ENCODE data around the gene C4B.

Gene C4B

DNA sequence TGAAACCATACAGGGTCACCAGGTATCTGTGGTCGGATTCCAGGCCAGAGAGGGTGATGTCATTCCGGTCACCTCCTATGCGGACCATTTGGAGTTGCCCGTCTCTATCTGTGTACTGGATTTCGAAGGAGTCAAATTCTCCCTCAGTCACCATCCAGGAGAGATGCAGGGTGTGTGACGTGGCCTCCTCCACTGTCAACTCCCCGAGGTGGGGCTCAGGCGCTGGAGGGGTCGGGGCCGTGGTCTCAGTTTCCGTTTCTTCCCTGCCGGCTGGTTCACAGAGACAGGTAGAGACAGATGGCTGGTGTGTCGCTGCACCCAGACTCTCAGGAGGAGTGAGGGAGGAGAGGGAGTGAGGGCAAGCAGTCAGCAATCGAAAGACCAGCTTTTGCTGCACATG, 54.3 kb downstream of the C4B start (continued):
- TF ChIP-seq, protein P1, sequence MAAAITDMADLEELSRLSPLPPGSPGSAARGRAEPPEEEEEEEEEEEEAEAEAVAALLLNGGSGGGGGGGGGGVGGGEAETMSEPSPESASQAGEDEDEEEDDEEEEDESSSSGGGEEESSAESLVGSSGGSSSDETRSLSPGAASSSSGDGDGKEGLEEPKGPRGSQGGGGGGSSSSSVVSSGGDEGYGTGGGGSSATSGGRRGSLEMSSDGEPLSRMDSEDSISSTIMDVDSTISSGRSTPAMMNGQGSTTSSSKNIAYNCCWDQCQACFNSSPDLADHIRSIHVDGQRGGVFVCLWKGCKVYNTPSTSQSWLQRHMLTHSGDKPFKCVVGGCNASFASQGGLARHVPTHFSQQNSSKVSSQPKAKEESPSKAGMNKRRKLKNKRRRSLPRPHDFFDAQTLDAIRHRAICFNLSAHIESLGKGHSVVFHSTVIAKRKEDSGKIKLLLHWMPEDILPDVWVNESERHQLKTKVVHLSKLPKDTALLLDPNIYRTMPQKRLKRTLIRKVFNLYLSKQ (tag by site-specific recombination; IDR thresholded peaks at IDR 0.05; ENCODE audit: borderline replicate concordance), result no peak
- TF ChIP-seq, protein P2, sequence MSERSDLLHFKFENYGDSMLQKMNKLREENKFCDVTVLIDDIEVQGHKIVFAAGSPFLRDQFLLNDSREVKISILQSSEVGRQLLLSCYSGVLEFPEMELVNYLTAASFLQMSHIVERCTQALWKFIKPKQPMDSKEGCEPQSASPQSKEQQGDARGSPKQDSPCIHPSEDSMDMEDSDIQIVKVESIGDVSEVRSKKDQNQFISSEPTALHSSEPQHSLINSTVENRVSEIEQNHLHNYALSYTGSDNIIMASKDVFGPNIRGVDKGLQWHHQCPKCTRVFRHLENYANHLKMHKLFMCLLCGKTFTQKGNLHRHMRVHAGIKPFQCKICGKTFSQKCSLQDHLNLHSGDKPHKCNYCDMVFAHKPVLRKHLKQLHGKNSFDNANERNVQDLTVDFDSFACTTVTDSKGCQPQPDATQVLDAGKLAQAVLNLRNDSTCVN (tag by site-specific recombination; optimal IDR thresholded peaks at IDR 0.05), result no peak
- TF ChIP-seq, protein P3, sequence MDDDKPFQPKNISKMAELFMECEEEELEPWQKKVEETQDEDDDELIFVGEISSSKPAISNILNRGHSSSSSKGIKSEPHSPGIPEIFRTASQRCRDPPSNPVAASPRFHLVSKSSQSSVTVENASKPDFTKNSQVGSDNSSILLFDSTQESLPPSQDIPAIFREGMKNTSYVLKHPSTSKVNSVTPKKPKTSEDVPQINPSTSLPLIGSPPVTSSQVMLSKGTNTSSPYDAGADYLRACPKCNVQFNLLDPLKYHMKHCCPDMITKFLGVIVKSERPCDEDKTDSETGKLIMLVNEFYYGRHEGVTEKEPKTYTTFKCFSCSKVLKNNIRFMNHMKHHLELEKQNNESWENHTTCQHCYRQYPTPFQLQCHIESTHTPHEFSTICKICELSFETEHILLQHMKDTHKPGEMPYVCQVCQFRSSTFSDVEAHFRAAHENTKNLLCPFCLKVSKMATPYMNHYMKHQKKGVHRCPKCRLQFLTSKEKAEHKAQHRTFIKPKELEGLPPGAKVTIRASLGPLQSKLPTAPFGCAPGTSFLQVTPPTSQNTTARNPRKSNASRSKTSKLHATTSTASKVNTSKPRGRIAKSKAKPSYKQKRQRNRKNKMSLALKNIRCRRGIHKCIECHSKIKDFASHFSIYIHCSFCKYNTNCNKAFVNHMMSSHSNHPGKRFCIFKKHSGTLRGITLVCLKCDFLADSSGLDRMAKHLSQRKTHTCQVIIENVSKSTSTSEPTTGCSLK (tag by site-specific recombination; IDR thresholded peaks at IDR 0.05), result no peak

DNA sequence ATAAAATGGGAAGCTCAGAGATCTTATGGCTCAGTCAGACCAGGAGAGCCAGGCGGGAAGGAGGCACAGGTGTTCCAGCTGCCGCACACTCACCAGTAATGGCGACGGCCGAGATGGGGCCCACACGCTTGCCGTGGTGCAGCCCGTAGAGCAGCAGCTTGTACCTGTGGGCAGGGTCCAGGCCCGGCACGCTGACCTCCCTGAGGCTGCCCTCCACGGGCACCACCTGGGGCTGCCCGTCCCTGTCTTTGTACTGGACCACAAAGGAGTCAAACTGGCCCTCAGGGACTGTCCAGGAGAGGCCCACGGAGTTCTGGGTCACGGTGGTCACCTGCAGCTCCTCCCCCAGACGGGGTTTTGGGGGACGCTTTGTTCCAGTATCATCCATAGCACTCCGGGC, 54.9 kb downstream of the C4B start:
- no peaks in the 10 kb centered on the region for H3K9me3 ChIP-seq (ENCODE audit: control insufficient read depth, insufficient read depth, low read depth, low read length)
- H3K4me3 ChIP-seq (ENCODE audit: low read depth, low read length), result no peak overlapping the region
- TF ChIP-seq ZNF112 (tag by site-specific recombination; IDR thresholded peaks at IDR 0.05), result no peak
- no peak for TF ChIP-seq ZNF184 (tag by site-specific recombination; IDR thresholded peaks at IDR 0.05)
- TF ChIP-seq ZNF211 (tag by site-specific recombination; IDR thresholded peaks at IDR 0.05; ENCODE audit: low read depth), result no peak
- TF ChIP-seq ZNF624 (tag by site-specific recombination; IDR thresholded peaks at IDR 0.05), result no peak
- TF ChIP-seq REPIN1 (tag by site-specific recombination; IDR thresholded peaks at IDR 0.05; ENCODE audit: low read depth), result no peak
- TF ChIP-seq ZSCAN23 (tag by site-specific recombination; IDR thresholded peaks at IDR 0.05), result no peak
- no peak for TF ChIP-seq ZFP37 (tag by site-specific recombination; IDR thresholded peaks at IDR 0.05)
- TF ChIP-seq ZNF391 (tag by site-specific recombination; IDR thresholded peaks at IDR 0.05; ENCODE audit: borderline replicate concordance, low read depth), result no peak
- TF ChIP-seq ZNF121 (tag by site-specific recombination; IDR thresholded peaks at IDR 0.05), result no peak
- TF ChIP-seq, protein P4, sequence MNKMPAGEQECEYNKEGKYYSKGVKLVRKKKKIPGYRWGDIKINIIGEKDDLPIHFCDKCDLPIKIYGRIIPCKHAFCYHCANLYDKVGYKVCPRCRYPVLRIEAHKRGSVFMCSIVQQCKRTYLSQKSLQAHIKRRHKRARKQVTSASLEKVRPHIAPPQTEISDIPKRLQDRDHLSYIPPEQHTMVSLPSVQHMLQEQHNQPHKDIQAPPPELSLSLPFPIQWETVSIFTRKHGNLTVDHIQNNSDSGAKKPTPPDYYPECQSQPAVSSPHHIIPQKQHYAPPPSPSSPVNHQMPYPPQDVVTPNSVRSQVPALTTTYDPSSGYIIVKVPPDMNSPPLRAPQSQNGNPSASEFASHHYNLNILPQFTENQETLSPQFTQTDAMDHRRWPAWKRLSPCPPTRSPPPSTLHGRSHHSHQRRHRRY (tag by site-specific recombination; IDR thresholded peaks at IDR 0.05), result no peak
- TF ChIP-seq ZNF626 (tag by site-specific recombination; IDR thresholded peaks at IDR 0.05), result no peak
- TF ChIP-seq GLIS1 (tag by site-specific recombination; IDR thresholded peaks at IDR 0.05), result no peak
- no peak for TF ChIP-seq ZBTB8A (tag by site-specific recombination; IDR thresholded peaks at IDR 0.05)
- TF ChIP-seq ZNF132 (tag by site-specific recombination; IDR thresholded peaks at IDR 0.05; ENCODE audit: borderline replicate concordance), result no peak
- no peak for TF ChIP-seq ZNF571 (tag by site-specific recombination; IDR thresholded peaks at IDR 0.05)
- TF ChIP-seq ZNF175 (tag by site-specific recombination; IDR thresholded peaks at IDR 0.05), result no peak
- no peak for TF ChIP-seq MEIS1 (CRISPR knock-in tag; IDR thresholded peaks at IDR 0.05; ENCODE audit: borderline replicate concordance)
- TF ChIP-seq, protein P5, sequence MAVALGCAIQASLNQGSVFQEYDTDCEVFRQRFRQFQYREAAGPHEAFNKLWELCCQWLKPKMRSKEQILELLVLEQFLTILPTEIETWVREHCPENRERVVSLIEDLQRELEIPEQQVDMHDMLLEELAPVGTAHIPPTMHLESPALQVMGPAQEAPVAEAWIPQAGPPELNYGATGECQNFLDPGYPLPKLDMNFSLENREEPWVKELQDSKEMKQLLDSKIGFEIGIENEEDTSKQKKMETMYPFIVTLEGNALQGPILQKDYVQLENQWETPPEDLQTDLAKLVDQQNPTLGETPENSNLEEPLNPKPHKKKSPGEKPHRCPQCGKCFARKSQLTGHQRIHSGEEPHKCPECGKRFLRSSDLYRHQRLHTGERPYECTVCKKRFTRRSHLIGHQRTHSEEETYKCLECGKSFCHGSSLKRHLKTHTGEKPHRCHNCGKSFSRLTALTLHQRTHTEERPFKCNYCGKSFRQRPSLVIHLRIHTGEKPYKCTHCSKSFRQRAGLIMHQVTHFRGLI (tag by site-specific recombination; IDR thresholded peaks at IDR 0.05), result no peak
- ChIA-PET POLR2A (no interaction called here), CTCF (interaction anchor here (1.2 to 1.8 kb wide), 2 partner anchors 21 to 47 kb away, joined by 3 to 8 read pairs; no protein-coding TSS in a partner anchor)
- no peak overlapping the region for H3K27ac ChIP-seq (ENCODE audit: extremely low read depth, low read depth, low read length)
- H3K4me1 ChIP-seq (ENCODE audit: control insufficient read depth, insufficient read depth, low read length), result no peaks in the 10 kb centered on the region
- no peaks in the 10 kb centered on the region for H3K36me3 ChIP-seq (ENCODE audit: control insufficient read depth in 2 of 2, insufficient read depth in 1 of 2, low read length in 2 of 2)
